GM13977 (cell line): ENCODE measurements around the gene RGL2.

Source experiments
- DNase-seq: peaks from one replicate; pipeline ENCODE4 v3.0.0; 2012; ENCODE audit warnings: low spot score
- in situ Hi-C: fragments of 300-500 bp; cut with MboI; formaldehyde crosslinking; loops from one replicate; pipeline ENCODE4 v1.12.0; 2022; ENCODE audit warnings: low sequenced_read_pairs, low pct_unique_long_range_greater_than_20kb, mixed read lengths, inconsistent platforms; ENCODE audit not compliant: unreplicated experiment
- TF ChIP-seq, protein P1 (sequence below): IDR thresholded peaks from 2 replicates; pipeline ENCODE4 v1.5.1; 2012; ENCODE audit warnings: mild to moderate bottlenecking, control low read depth; ENCODE audit not compliant: insufficient read depth; ENCODE audit errors: extremely low read depth, missing control alignments

The RGL2 gene

DNA sequence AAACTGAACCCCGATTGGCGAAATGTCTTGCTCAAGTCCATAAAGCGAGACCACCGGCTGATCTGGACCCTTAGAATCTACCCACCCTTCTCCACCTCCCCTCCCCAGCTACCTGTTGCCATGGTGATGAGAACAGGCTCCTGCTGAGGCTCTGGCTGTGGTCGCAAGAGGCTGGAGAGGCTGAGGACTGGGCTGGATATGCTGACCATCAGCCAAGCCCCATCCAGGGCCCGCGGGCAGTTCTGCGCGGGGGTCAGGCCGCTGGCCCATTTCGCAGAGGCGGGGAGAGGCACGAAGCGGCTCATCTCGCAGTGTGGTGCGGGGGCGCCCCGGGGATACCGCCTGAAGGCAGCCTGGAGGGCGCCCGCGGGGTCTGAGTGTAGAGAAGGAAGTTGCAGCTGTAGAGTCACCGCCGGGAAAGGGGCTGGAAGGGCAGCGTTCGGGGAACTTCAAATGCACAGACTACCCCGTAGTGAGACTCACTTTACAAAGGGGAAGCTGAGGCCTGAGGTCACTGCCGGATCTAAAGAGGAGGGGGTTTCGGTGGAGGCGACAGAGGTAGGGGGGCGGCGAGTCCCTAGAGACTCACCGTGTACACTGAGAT is 14.5 kb upstream of the RGL2 start:
- no peak for DNase-seq
- in situ Hi-C loops: no loop called here
- TF ChIP-seq, protein P1, sequence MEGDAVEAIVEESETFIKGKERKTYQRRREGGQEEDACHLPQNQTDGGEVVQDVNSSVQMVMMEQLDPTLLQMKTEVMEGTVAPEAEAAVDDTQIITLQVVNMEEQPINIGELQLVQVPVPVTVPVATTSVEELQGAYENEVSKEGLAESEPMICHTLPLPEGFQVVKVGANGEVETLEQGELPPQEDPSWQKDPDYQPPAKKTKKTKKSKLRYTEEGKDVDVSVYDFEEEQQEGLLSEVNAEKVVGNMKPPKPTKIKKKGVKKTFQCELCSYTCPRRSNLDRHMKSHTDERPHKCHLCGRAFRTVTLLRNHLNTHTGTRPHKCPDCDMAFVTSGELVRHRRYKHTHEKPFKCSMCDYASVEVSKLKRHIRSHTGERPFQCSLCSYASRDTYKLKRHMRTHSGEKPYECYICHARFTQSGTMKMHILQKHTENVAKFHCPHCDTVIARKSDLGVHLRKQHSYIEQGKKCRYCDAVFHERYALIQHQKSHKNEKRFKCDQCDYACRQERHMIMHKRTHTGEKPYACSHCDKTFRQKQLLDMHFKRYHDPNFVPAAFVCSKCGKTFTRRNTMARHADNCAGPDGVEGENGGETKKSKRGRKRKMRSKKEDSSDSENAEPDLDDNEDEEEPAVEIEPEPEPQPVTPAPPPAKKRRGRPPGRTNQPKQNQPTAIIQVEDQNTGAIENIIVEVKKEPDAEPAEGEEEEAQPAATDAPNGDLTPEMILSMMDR: peak; percentile 11

DNA sequence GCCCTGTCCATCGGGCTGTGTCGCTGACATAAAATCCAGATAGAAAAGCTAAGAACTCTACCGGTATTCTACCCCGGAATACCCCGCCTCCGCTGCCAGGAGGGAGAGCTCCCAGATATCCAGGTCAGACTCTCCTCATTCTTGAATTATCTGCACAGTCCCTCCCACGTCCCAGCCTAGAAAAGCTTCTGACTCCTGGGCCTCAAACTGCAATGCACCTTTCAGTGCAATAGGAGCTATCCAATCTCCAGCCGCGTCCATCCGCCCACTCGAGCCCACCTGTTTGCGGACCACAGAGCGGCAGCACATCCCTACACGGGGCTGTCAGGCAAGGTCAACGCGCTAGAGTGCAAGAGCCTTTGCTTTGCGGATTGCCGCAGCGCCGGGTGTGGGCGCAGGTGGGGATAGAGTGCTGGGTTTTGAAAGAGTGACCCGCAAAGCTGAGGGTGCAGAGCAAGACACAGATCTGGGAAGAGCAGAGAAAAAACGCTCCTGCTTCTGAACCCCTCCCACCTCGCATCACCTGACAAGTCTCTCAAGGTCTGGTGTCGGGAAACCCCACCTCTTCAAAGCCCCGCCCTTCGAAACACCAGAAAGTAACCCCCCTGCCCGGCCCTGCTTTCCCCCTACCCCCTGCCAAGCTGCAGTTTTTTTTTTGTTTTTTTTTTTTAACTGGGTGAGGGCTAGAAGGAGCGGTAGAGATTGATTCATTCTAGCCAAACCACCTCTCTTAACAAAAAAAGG is 13.8 kb upstream of the RGL2 start:
- TF ChIP-seq, protein P1: no peak
- in situ Hi-C loops: no loop called here

DNA sequence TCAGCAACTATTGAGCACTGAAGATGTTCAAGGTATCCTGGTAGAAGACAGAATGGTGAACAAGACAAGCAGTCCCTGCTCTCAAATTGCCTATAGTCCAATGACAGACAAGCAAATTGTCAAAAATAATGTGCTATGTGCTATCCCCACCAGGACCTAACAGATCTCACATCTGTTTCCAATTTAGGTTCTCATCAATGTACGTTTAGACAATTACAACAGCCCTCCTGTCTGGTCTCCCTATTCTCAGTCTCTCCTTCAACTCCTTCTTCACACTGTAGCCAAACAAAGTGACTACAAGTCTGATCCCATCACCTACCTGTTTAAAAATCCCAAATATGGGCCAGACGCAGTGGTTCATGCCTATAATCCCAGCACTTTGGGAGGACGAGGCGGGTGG is 7.6 kb upstream of the RGL2 start:
- in situ Hi-C loops: no loop called here
- no peak for DNase-seq
- TF ChIP-seq, protein P1: no peak

More for the DNA sequence above, 13.8 kb upstream of the RGL2 start:
- peak; percentile 89 for DNase-seq

DNA sequence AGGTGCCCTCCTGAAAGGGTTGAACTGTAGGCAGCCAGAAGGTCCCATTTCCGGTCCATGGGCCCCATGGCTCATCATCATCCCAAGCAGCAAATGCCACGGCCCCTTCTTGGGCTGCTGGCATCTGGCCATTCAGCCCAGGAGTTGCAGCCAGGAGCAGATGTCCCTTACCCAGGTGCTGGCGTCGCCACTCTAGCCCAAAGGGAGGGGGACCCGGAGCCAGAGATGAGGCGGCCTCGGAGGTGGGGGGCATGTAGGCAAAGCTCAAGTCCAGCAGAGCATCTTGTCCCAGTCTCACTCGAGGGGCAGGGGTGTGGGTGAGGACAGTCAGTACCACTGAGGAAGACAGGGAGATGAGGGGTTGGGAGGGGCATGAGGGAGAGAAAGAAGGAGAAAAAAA is 6.3 kb upstream of the RGL2 start:
- TF ChIP-seq, protein P1: no peak
- in situ Hi-C loops: no loop called here
- no peak for DNase-seq

DNA sequence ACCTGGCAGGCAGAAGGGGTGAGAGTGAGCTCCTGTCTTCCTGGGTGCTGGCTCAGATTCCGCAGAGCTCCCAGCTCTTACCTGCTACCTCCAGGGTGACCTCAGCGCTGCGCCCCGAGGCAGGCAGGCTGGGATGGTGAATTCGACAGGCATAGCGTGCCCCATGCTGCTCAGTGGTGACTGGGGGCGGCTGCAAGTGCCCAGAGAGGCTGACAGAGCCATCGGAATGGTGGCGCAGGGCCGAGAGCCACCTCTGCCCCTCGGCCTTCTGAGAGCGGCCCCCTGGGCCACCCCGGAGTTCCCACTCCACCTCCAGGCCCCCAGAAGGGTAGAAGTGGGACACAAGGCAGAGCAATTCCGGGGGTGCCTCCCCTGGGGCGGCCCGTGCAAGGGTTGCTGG is 5.5 kb upstream of the RGL2 start:
- DNase-seq: no peak
- TF ChIP-seq, protein P1: no peak
- in situ Hi-C loops: no loop called here

DNA sequence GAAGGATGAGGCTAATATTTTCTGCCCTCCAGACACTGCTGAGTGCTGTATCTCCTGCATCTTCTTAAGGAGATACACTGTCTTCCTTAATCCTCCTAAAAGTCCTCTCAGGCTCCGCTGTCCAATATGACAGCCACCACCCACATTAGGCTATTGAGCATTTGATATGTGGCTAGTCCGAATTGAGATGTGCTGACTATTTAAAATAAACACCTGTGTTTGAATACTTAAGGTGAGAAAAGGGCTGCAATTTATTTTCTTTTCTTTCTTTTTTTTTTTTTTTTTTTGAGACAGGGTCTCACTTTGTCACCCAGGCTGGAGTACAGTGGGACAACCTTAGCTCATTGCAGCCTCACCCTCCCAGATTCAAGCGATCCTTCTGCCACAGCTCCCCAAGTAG is 3.1 kb upstream of the RGL2 start:
- no peak for DNase-seq
- in situ Hi-C loops: no loop called here
- TF ChIP-seq, protein P1: no peak
